ENCODE measurements around the gene SLX4IP.

- TF ChIP-seq RAD21 (IDR thresholded peaks at IDR 0.05; ENCODE audit: low read depth) (no peak), EP300 (IDR thresholded peaks at IDR 0.05; ENCODE audit: borderline replicate concordance) (no peak), CEBPB (IDR thresholded peaks at IDR 0.05) (no peak), FOXM1 (IDR thresholded peaks at IDR 0.05; ENCODE audit: borderline replicate concordance, low read depth) (no peak), MAX (IDR thresholded peaks at IDR 0.05) (no peak), TCF12 (IDR thresholded peaks at IDR 0.05; ENCODE audit: low read depth) (no peak), TAF1 (IDR thresholded peaks at IDR 0.05; ENCODE audit: low read depth) (no peak), CREB1 (IDR thresholded peaks at IDR 0.05; ENCODE audit: low read depth) (no peak), ZBTB7A (IDR thresholded peaks at IDR 0.05; ENCODE audit: low read depth) (no peak), USF1 (IDR thresholded peaks at IDR 0.05) (no peak)
These were observed 49.1 kb upstream of the SLX4IP start for GRCh38 chr20:10385850-10386544.
